Endothelial cell of umbilical vein (primary cell): ENCODE measurements around the gene ZNF439.

Experiments used
- CTCF ChIP-seq, 2 donors: IDR thresholded peaks; 1 replicate in 1 of 2; 2 replicates in 1 of 2; pipeline ENCODE4 v1.5.1; 2011; ENCODE audit warnings: low read length in 2 of 2, mild to moderate bottlenecking in 2 of 2, moderate library complexity in 2 of 2, control low read depth in 1 of 2, inconsistent platforms in 1 of 2, low read depth in 1 of 2; ENCODE audit not compliant: insufficient read depth in 1 of 2; ENCODE audit errors: extremely low read depth in 1 of 2
- POLR2A ChIP-seq: IDR thresholded peaks from 2 replicates; pipeline ENCODE4 v1.6.1; 2012; ENCODE audit warnings: low read depth, mild to moderate bottlenecking, control low read depth, low read length

- TF ChIP-seq CTCF (IDR thresholded peaks at IDR 0.05; ENCODE audit: extremely low read depth in 1 of 2, insufficient read depth in 1 of 2, low read depth in 1 of 2, low read length in 2 of 2) (no peak), POLR2A (no peak)
Measured at GRCh38 chr19:11882606-11883005, 34.1 kb downstream of the ZNF439 start.
